IMR-90 (cell line): ENCODE data around the gene DPP6. TPM values are rescaled to one million over a fixed set of nuclear protein-coding genes. Genes with fewer than 3 reads are reported as not detected.
"Not testable (repeated sequence)": the region's sequence is repeated elsewhere in the genome, so short reads cannot be mapped to it uniquely, and the experiment has no call there.

ENCODE experiments used
- ATAC-seq: fragments of 200-7000 bp; cut with Tn5 transposase; 2 replicates; pipeline ENCODE4 v1.9.1; 2020; ENCODE audit warnings: low read depth, mild to moderate bottlenecking, moderate library complexity
- Bru-seq: library from RNA; stranded (reverse); fragments of 400-500 nt; gene quantifications from one replicate; lab custom pipeline; 2021; lab: Mats Ljungman, UMichigan
- BruChase-seq, 2 experiments: library from RNA; stranded (reverse); fragments of 400-500 nt; gene quantifications; one replicate each; lab custom pipeline; 2021; lab: Mats Ljungman, UMichigan
- BruUV-seq: library from RNA; stranded (reverse); fragments of 400-500 nt; replicated peaks from 2 replicates; lab custom pipeline; 2021; lab: Mats Ljungman, UMichigan
- CTCF ChIA-PET: fragments of 300-600 bp; formaldehyde crosslinking; extraction: SDS; loops from one replicate; lab custom pipeline; 2021; ENCODE audit warnings: antibody characterized with exemption; lab: Yijun Ruan, JAX
- POLR2A ChIA-PET: fragments of 300-600 bp; sonication (Branson Sonifier 250); formaldehyde crosslinking; loops from one replicate; lab custom pipeline; 2022; ENCODE audit warnings: antibody characterized with exemption; ENCODE audit not compliant: unreplicated experiment; lab: Charles Lee
- DNase-seq: peaks from one replicate; pipeline ENCODE4 v3.0.0; 2013
- H2AFZ ChIP-seq: replicated peaks from 2 replicates; pipeline ENCODE3; 2013; ENCODE audit warnings: low read length, mild to moderate bottlenecking; ENCODE audit not compliant: poor library complexity
- H2AK5ac ChIP-seq: 2 replicates; pipeline ENCODE4 v1.6.1; 2013; ENCODE audit warnings: low read depth, low read length, inconsistent platforms
- H2AK9ac ChIP-seq: replicated peaks from 2 replicates; pipeline ENCODE3; 2013; ENCODE audit warnings: mild to moderate bottlenecking, low read depth, low read length, moderate library complexity; ENCODE audit not compliant: poor library complexity
- H2BK120ac ChIP-seq: 2 replicates; pipeline ENCODE4 v1.6.1; 2013; ENCODE audit warnings: low read depth, low read length, inconsistent platforms
- H2BK15ac ChIP-seq: 3 replicates; pipeline ENCODE4 v1.6.1; 2013; ENCODE audit warnings: low read depth, low read length, inconsistent platforms
- H2BK20ac ChIP-seq: 2 replicates; pipeline ENCODE4 v1.6.1; 2013; ENCODE audit warnings: low read depth, mild to moderate bottlenecking, inconsistent platforms, low read length, moderate library complexity
- H2BK5ac ChIP-seq: 2 replicates; pipeline ENCODE4 v1.6.1; 2013; ENCODE audit warnings: mild to moderate bottlenecking, low read depth, low read length, inconsistent platforms; ENCODE audit not compliant: poor library complexity, severe bottlenecking
- H3K14ac ChIP-seq: replicated peaks from 2 replicates; pipeline ENCODE4 v1.6.1; 2013; ENCODE audit warnings: low read depth, low read length, inconsistent platforms
- H3K18ac ChIP-seq: 2 replicates; pipeline ENCODE4 v1.6.1; 2013; ENCODE audit warnings: low read depth, low read length, control low read depth
- H3K23ac ChIP-seq: 2 replicates; pipeline ENCODE4 v1.6.1; 2013; ENCODE audit warnings: low read depth, low read length, inconsistent platforms
- H3K27ac ChIP-seq: 2 replicates; pipeline ENCODE4 v1.5.1; 2013; ENCODE audit warnings: mild to moderate bottlenecking, control low read depth, low read length; ENCODE audit not compliant: insufficient read depth
- H3K27me3 ChIP-seq: 2 replicates; pipeline ENCODE4 v1.6.1; 2013; ENCODE audit warnings: low read length; ENCODE audit not compliant: control insufficient read depth, insufficient read depth
- H3K36me3 ChIP-seq: 2 replicates; pipeline ENCODE4 v1.6.1; 2013; ENCODE audit warnings: low read length, mixed read lengths; ENCODE audit not compliant: control insufficient read depth, insufficient read depth
- H3K4ac ChIP-seq: 2 replicates; pipeline ENCODE4 v1.6.1; 2013; ENCODE audit warnings: low read depth, low read length, inconsistent platforms
- H3K4me1 ChIP-seq: 2 replicates; pipeline ENCODE4 v1.6.1; 2013; ENCODE audit warnings: low read length, mixed read lengths; ENCODE audit not compliant: control insufficient read depth, insufficient read depth
- H3K4me2 ChIP-seq: 2 replicates; pipeline ENCODE4 v1.6.1; 2013; ENCODE audit warnings: low read depth, mild to moderate bottlenecking, control low read depth, low read length, moderate library complexity
- H3K4me3 ChIP-seq: 2 replicates; pipeline ENCODE4 v1.5.1; 2013; ENCODE audit warnings: low read depth, mild to moderate bottlenecking, control low read depth, low read length, moderate library complexity; ENCODE audit not compliant: insufficient read depth
- H3K56ac ChIP-seq: 2 replicates; pipeline ENCODE4 v1.6.1; 2013; ENCODE audit warnings: low read length, inconsistent platforms; ENCODE audit not compliant: insufficient read depth; ENCODE audit errors: extremely low read depth
- H3K79me1 ChIP-seq, 2 experiments: 2 replicates each; pipeline ENCODE4 v1.6.1; 2013; ENCODE audit warnings: low read length in 2 of 2, inconsistent platforms in 1 of 2, low read depth in 1 of 2
- H3K9ac ChIP-seq: 2 replicates; pipeline ENCODE4 v1.6.1; 2013; ENCODE audit warnings: low read depth, low read length, control low read depth
- H3K9me1 ChIP-seq: 2 replicates; pipeline ENCODE4 v1.6.1; 2013; ENCODE audit warnings: low read length, inconsistent platforms; ENCODE audit not compliant: insufficient read depth
- H3K9me3 ChIP-seq: 2 replicates; pipeline ENCODE4 v1.6.1; 2013; ENCODE audit warnings: low read length; ENCODE audit not compliant: control insufficient read depth, insufficient read depth
- H4K20me1 ChIP-seq: 2 replicates; pipeline ENCODE4 v1.6.1; 2013; ENCODE audit warnings: low read length, inconsistent platforms; ENCODE audit not compliant: insufficient read depth
- H4K5ac ChIP-seq: 2 replicates; pipeline ENCODE4 v1.6.1; 2013; ENCODE audit warnings: mild to moderate bottlenecking, low read depth, low read length, control low read depth
- H4K8ac ChIP-seq, 2 experiments: 2 replicates each; pipeline ENCODE4 v1.6.1; 2013; ENCODE audit warnings: low read depth in 2 of 2, low read length in 2 of 2, control low read depth in 1 of 2, inconsistent platforms in 1 of 2
- H4K91ac ChIP-seq: 2 replicates; pipeline ENCODE4 v1.6.1; 2013; ENCODE audit warnings: low read depth, low read length, inconsistent platforms; ENCODE audit not compliant: insufficient read depth
- WGBS, 2 experiments: methylation state at CpG; one replicate each; pipeline versions ENCODE4 v1.1.5 to v1.1.7; 2013; ENCODE audit warnings: missing lambda C conversion rate in 2 of 2; ENCODE audit not compliant: insufficient read length in 1 of 2; ENCODE audit errors: extremely low coverage in 2 of 2; 5-methylcytosine and 5-hydroxymethylcytosine counted together
- dilution Hi-C: fragments of 300-500 bp; cut with HindIII; formaldehyde crosslinking; loops from one replicate; pipeline ENCODE4 v1.14.3; 2018; ENCODE audit warnings: low sequenced_read_pairs; ENCODE audit not compliant: unreplicated experiment
- in situ Hi-C: fragments of 300-500 bp; cut with MboI; formaldehyde crosslinking; loops from 3 replicates; pipeline ENCODE4 v1.14.3; 2019; ENCODE audit warnings: low sequenced_read_pairs, inconsistent platforms, mixed read lengths
- intact Hi-C: fragments of 100-400 bp; cut with micrococcal nuclease; formaldehyde crosslinking; loops from 2 replicates; pipeline ENCODE4 v1.10.0; 2022
- long read RNA-seq: library from polyadenylated mRNA; unstranded; transcript quantifications from one replicate; pipeline ENCODE4 v2.0.0, GENCODE V29; 2021; ENCODE audit not compliant: unreplicated experiment
- polyA plus RNA-seq, 3 experiments: library from polyadenylated mRNA; depleted of rRNA; stranded (reverse); fragments of >200 nt; gene quantifications; 2 replicates each; pipeline ENCODE4 v1.2.3, GENCODE V29; 2012; ENCODE audit warnings: low replicate concordance in 1 of 3
- total RNA-seq: library from RNA; depleted of rRNA; stranded (reverse); fragments of >200 nt; gene quantifications from 2 replicates; pipeline ENCODE4 v1.2.3, GENCODE V29; 2012; rRNA removed

DPP6 gene
- total RNA-seq (not detected in 2 replicates), polyA plus RNA-seq (2012; rRNA removed) (not detected in 2 replicates), Bru-seq, nascent RNA (percentile 0 among the genes with signal in this experiment), BruChase-seq, experiment 1, labeled RNA remaining after a 6-hour chase (percentile 0 among the genes with signal in this experiment), BruChase-seq, experiment 2, labeled RNA remaining after a 2-hour chase (percentile 0 among the genes with signal in this experiment)
- polyA plus RNA-seq (2012; cell fraction: cytosol; rRNA removed) = not detected in 2 replicates
- not detected in 2 replicates for polyA plus RNA-seq (2012; cell fraction: nucleus; rRNA removed; ENCODE audit: low replicate concordance)
- long read RNA-seq = 0 reads

DNA sequence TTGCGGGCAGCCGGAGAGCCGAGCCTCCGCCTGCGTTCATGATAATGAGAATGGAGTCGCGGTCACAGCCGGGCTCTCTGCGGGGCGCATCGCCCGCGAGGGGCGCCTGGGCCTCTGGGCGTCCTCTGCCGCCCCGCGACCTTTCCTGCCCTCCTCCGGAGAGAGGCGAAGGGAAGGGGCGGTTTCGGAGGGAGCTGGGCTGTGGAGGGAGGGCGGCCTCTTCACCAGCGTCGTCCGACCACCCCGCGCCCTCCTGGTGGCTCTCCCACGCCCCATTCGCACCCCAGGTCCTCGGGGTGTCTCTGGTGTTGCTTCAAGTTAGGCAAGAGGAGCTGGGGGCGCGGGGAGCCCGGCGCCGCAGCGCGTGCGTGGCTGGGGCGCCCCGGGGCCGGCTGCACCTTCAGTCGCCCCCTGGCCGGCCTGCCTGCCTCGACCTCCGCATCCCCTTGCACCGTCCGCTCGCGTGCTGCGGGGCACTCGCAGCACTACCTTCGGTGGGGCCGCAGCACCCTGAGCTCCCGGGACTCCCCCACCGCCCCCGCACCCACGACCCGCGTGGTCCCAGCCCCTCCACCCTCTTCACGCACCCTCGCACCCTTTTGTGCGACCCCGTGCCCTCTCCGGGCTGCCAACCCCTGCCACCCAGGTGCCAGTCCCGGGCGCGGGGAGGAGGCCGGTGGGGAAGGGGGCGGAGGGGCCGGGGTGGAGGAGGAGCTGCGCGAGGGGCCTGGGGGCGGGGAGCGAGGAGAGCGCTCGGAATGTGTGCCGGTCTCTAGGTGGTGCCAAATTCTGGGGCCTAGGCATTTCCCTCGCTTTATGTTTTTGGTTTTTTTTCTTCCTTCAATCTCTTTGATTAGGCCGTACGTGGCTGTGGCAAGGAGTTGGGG lies at the start of gene DPP6:
Gene DPP6 (plus strand): TSS at position 756 of the 887 bp plus-strand sequence.
- dilution Hi-C loops, H2AK9ac ChIP-seq, H3K9me3 ChIP-seq, H4K5ac ChIP-seq, H2AK5ac ChIP-seq, H3K9me1 ChIP-seq, CTCF ChIA-PET, ATAC-seq, POLR2A ChIA-PET, H2BK20ac ChIP-seq, BruUV-seq, H3K27me3 ChIP-seq, H3K79me1 ChIP-seq, H4K20me1 ChIP-seq, H3K56ac ChIP-seq, H2BK120ac ChIP-seq, H3K23ac ChIP-seq, H2BK15ac ChIP-seq, H3K36me3 ChIP-seq, H3K18ac ChIP-seq, DNase-seq, H3K4me3 ChIP-seq, H3K14ac ChIP-seq, in situ Hi-C loops, H2BK5ac ChIP-seq, H3K4ac ChIP-seq, H3K9ac ChIP-seq, H3K27ac ChIP-seq, H2AFZ ChIP-seq, H4K8ac ChIP-seq, H3K4me2 ChIP-seq, H4K91ac ChIP-seq, intact Hi-C loops, H3K4me1 ChIP-seq: not testable (repeated sequence)
- no CpG with 5 or more reads among the region's 81 CpGs for WGBS, 2 experiments

DNA sequence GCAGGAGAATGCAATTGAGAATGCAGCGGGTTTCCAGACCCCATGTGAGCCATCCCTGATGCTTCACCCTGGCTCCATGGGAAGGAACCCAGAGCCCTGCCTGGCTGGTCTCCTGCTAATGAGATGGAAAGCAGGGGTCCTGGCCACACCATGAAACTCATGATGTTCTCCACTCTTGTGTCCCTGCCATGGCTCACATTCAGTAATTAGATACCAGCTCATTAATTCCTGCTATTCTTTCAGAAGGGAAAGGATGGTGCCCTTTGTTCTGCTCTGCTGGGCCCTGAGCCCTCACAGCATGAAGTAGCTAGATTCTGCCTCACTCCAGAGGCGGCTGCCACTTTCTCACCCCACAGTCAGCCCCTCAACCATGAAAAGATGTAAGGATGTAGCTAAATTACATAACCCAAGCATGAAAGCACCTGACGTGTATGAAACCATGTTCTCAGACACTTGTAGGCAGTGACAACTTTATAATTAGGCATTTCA lies 42.7 kb upstream of the DPP6 start:
- H3K27ac ChIP-seq, H3K27me3 ChIP-seq, ATAC-seq, H3K18ac ChIP-seq, H3K4me3 ChIP-seq, H4K20me1 ChIP-seq, in situ Hi-C loops, intact Hi-C loops, H3K4ac ChIP-seq, H3K23ac ChIP-seq, H2AK9ac ChIP-seq, H3K79me1 ChIP-seq, H2BK120ac ChIP-seq, DNase-seq, H3K56ac ChIP-seq, H4K8ac ChIP-seq, H3K9me1 ChIP-seq, H3K9ac ChIP-seq, H2AK5ac ChIP-seq, H3K36me3 ChIP-seq, H2BK5ac ChIP-seq, dilution Hi-C loops, H3K9me3 ChIP-seq, H4K91ac ChIP-seq, H2BK20ac ChIP-seq, H4K5ac ChIP-seq, CTCF ChIA-PET, BruUV-seq, H2AFZ ChIP-seq, POLR2A ChIA-PET, H3K14ac ChIP-seq, H2BK15ac ChIP-seq, H3K4me1 ChIP-seq, H3K4me2 ChIP-seq: not testable (repeated sequence)
- WGBS, 2 experiments = no CpG with 5 or more reads among the region's 3 CpGs
